WTC11 (cell line): Measurements from ENCODE around the gene KLF7. TPM values are rescaled to one million over a fixed set of nuclear protein-coding genes. Genes with fewer than 3 reads are reported as not detected.

ENCODE experiments used
- ATAC-seq: fragments of 200-7000 bp; cut with Tn5 transposase; 2 replicates; pipeline ENCODE4 v1.10.0; 2021; ENCODE audit warnings: mild to moderate bottlenecking, moderate library complexity
- CTCF ChIA-PET: fragments of 300-600 bp; sonication (Branson Sonifier 250); formaldehyde crosslinking; loops from one replicate; lab custom pipeline; 2021; ENCODE audit warnings: antibody characterized with exemption; lab: Charles Lee
- POLR2A ChIA-PET: fragments of 350-600 bp; sonication (Branson Sonifier 250); formaldehyde crosslinking; loops from one replicate; lab custom pipeline; 2021; ENCODE audit warnings: antibody characterized with exemption; lab: Charles Lee
- DNase-seq: peaks from one replicate; pipeline ENCODE4 v3.0.0; 2021; ENCODE audit warnings: low spot score
- H3K27ac Mint-ChIP-seq: 2 replicates; pipeline ENCODE4 v1.8.0; 2021; ENCODE audit warnings: mixed read lengths
- H3K27me3 Mint-ChIP-seq: 2 replicates; pipeline ENCODE4 v1.8.0; 2021; ENCODE audit warnings: low read depth, mild to moderate bottlenecking, moderate library complexity, mixed read lengths
- H3K36me3 Mint-ChIP-seq: 2 replicates; pipeline ENCODE4 v1.8.0; 2021; ENCODE audit warnings: mixed read lengths
- H3K4me1 Mint-ChIP-seq: 2 replicates; pipeline ENCODE4 v1.8.0; 2022; ENCODE audit warnings: mixed read lengths
- H3K4me3 Mint-ChIP-seq: 2 replicates; pipeline ENCODE4 v1.8.0; 2021; ENCODE audit warnings: mild to moderate bottlenecking, moderate library complexity, mixed read lengths
- H3K9me3 Mint-ChIP-seq: 2 replicates; pipeline ENCODE4 v1.8.0; 2021; ENCODE audit warnings: mixed read lengths
- CREB1 ChIP-seq: sonication (generic); formaldehyde crosslinking; IDR thresholded peaks from 2 replicates; pipeline ENCODE4 v1.8.0; 2023; ENCODE audit warnings: mild to moderate bottlenecking, missing genetic modification reagents
- CREM ChIP-seq: sonication (generic); formaldehyde crosslinking; IDR thresholded peaks from 2 replicates; pipeline ENCODE4 v1.8.1; 2022; ENCODE audit warnings: mild to moderate bottlenecking, missing genetic modification reagents, moderate library complexity
- ELF4 ChIP-seq: sonication (generic); formaldehyde crosslinking; IDR thresholded peaks from 2 replicates; pipeline ENCODE4 v1.8.1; 2022; ENCODE audit warnings: low read depth, mild to moderate bottlenecking, moderate library complexity, missing genetic modification reagents
- ESRRA ChIP-seq: sonication (generic); formaldehyde crosslinking; IDR thresholded peaks from 2 replicates; pipeline ENCODE4 v1.8.1; 2022; ENCODE audit warnings: mild to moderate bottlenecking, missing genetic modification reagents, borderline replicate concordance
- FOXJ3 ChIP-seq: sonication (generic); formaldehyde crosslinking; IDR thresholded peaks from 2 replicates; pipeline ENCODE4 v1.9.0; 2021; ENCODE audit warnings: missing genetic modification reagents, mild to moderate bottlenecking, borderline replicate concordance
- GRHL2 ChIP-seq: fragments of 250-450 bp; sonication (Bioruptor Pico); IDR thresholded peaks from 2 replicates; pipeline ENCODE4 v1.8.0; 2022; ENCODE audit warnings: mild to moderate bottlenecking, moderate library complexity; ENCODE audit not compliant: insufficient replicate concordance, severe bottlenecking
- JAZF1 ChIP-seq: fragments of 250-450 bp; sonication (Bioruptor Pico); IDR thresholded peaks from 2 replicates; pipeline ENCODE4 v1.9.0; 2021; ENCODE audit warnings: moderate library complexity, mild to moderate bottlenecking, inconsistent platforms
- KAT7 ChIP-seq: sonication (generic); formaldehyde crosslinking; IDR thresholded peaks from 2 replicates; pipeline ENCODE4 v1.8.1; 2023; ENCODE audit warnings: missing genetic modification reagents, mild to moderate bottlenecking, borderline replicate concordance
- NFATC4 ChIP-seq: fragments of 250-450 bp; sonication (Bioruptor Pico); IDR thresholded peaks from 2 replicates; pipeline ENCODE4 v1.9.0; 2021; ENCODE audit warnings: mild to moderate bottlenecking
- NR2C2 ChIP-seq: sonication (generic); formaldehyde crosslinking; IDR thresholded peaks from 2 replicates; pipeline ENCODE4 v1.8.0; 2022; ENCODE audit warnings: mild to moderate bottlenecking, missing genetic modification reagents
- OVOL2 ChIP-seq: fragments of 250-450 bp; sonication (Bioruptor Pico); IDR thresholded peaks from 2 replicates; pipeline ENCODE4 v1.9.0; 2021; ENCODE audit warnings: mild to moderate bottlenecking, borderline replicate concordance
- PRRX2 ChIP-seq: fragments of 250-450 bp; sonication (Bioruptor Pico); IDR thresholded peaks from 2 replicates; pipeline ENCODE4 v1.8.0; 2021; ENCODE audit warnings: mild to moderate bottlenecking
- RELA ChIP-seq: sonication (generic); formaldehyde crosslinking; IDR thresholded peaks from 2 replicates; pipeline ENCODE4 v1.8.1; 2022; ENCODE audit warnings: missing genetic modification reagents, mild to moderate bottlenecking, borderline replicate concordance
- SMAD4 ChIP-seq: sonication (generic); formaldehyde crosslinking; IDR thresholded peaks from 2 replicates; pipeline ENCODE4 v1.8.0; 2022; ENCODE audit warnings: mild to moderate bottlenecking, missing genetic modification reagents
- TCF7 ChIP-seq: sonication (generic); formaldehyde crosslinking; IDR thresholded peaks from 2 replicates; pipeline ENCODE4 v1.8.0; 2022; ENCODE audit warnings: mild to moderate bottlenecking, low read depth, missing genetic modification reagents, moderate library complexity
- TP53 ChIP-seq: sonication (generic); formaldehyde crosslinking; IDR thresholded peaks from 2 replicates; pipeline ENCODE4 v1.8.1; 2023; ENCODE audit warnings: mild to moderate bottlenecking, missing genetic modification reagents
- ZNF121 ChIP-seq: sonication (generic); formaldehyde crosslinking; IDR thresholded peaks from 2 replicates; pipeline ENCODE4 v1.8.0; 2023; ENCODE audit warnings: missing genetic modification reagents
- ZNF219 ChIP-seq: sonication (generic); formaldehyde crosslinking; IDR thresholded peaks from 2 replicates; pipeline ENCODE4 v1.8.0; 2023; ENCODE audit warnings: missing genetic modification reagents, mild to moderate bottlenecking, borderline replicate concordance
- ZNF396 ChIP-seq: fragments of 250-450 bp; sonication (Bioruptor Pico); IDR thresholded peaks from 2 replicates; pipeline ENCODE4 v1.8.0; 2021; ENCODE audit warnings: mild to moderate bottlenecking, moderate library complexity, borderline replicate concordance
- total RNA-seq: library from RNA; stranded (reverse); gene quantifications from 3 replicates; pipeline ENCODE4 v1.2.3, GENCODE V29; 2021
- TF ChIP-seq, protein P1 (sequence below): fragments of 200-600 bp; IDR thresholded peaks from 2 replicates; pipeline ENCODE4 v1.8.0; 2022; ENCODE audit warnings: antibody characterized with exemption
- TF ChIP-seq, protein P2 (sequence below): sonication (generic); formaldehyde crosslinking; IDR thresholded peaks from 2 replicates; pipeline ENCODE4 v1.8.1; 2023; ENCODE audit warnings: mild to moderate bottlenecking, moderate library complexity, missing genetic modification reagents
- TF ChIP-seq, protein P3 (sequence below): fragments of 250-450 bp; sonication (Bioruptor Pico); IDR thresholded peaks from 2 replicates; pipeline ENCODE4 v1.8.0; 2021; ENCODE audit warnings: mild to moderate bottlenecking
- TF ChIP-seq, protein P4 (sequence below): sonication (generic); formaldehyde crosslinking; IDR thresholded peaks from 2 replicates; pipeline ENCODE4 v1.8.1; 2022; ENCODE audit warnings: low read depth, mild to moderate bottlenecking, moderate library complexity, missing genetic modification reagents, borderline replicate concordance
- TF ChIP-seq, protein P5 (sequence below): sonication (generic); formaldehyde crosslinking; IDR thresholded peaks from 2 replicates; pipeline ENCODE4 v1.8.1; 2022; ENCODE audit warnings: mild to moderate bottlenecking, missing genetic modification reagents, moderate library complexity, borderline replicate concordance

KLF7 gene
- total RNA-seq, 1 experiment from 2014 or later, result 25.4 TPM

DNA sequence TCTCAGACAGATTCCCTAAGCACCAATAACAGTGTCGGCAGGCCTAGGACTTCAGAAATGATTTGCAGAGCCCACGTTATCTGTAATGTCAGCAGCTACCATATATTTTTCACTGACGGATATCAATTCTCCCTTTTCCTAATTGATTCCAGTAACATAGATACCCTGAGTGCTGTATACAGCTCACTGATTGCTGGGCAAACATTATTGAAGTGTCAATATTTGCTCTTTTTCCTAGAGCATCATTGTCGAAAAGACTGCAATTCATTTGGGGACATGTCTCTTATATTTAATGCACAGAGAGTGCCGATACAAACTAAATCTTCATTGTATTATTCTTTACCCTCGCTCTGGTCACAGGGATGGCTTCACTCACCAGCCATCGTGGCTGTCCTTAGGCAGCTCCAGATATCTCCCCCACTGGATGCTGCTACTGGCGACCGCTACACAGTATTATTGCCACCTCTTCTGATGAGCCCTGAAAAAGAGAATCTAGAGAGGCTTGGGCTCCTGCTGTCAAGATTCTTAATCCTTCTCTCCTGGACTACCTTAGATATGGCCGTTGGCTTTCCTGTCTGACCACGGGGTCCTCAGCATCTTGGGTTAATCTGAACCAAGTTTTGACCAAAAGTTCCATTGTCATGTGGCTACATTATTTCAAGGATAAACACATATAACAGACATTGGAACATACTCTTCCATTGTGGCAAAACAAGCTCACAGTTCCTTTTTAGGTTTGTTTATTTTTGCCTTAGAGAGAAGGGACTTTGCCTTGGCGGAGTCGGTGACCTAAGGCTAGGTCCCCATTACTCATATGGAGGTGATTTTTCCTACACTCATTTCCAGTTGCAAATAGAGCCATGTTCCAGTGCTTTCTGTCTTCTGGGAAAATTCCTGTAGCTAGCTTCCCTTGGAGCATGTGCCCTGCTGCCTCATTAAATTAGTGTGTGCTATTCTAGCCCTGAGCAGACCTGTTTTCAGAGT, 121.1 kb downstream of the KLF7 start:
- POLR2A ChIA-PET, result no interaction called here
- no peak overlapping the region for H3K4me3 Mint-ChIP-seq
- ATAC-seq (no peak), DNase-seq (no peak)
- CTCF ChIA-PET, result no interaction called here
- H3K27me3 Mint-ChIP-seq, result no peaks in the 10 kb centered on the region
- peaks cover 51% of the 10 kb centered on the region for H3K4me1 Mint-ChIP-seq
- peaks cover 3% of the 10 kb centered on the region; the same call in 1 of the 2 replicates for H3K9me3 Mint-ChIP-seq
- H3K27ac Mint-ChIP-seq, result no peak overlapping the region
- TF ChIP-seq, protein P1, sequence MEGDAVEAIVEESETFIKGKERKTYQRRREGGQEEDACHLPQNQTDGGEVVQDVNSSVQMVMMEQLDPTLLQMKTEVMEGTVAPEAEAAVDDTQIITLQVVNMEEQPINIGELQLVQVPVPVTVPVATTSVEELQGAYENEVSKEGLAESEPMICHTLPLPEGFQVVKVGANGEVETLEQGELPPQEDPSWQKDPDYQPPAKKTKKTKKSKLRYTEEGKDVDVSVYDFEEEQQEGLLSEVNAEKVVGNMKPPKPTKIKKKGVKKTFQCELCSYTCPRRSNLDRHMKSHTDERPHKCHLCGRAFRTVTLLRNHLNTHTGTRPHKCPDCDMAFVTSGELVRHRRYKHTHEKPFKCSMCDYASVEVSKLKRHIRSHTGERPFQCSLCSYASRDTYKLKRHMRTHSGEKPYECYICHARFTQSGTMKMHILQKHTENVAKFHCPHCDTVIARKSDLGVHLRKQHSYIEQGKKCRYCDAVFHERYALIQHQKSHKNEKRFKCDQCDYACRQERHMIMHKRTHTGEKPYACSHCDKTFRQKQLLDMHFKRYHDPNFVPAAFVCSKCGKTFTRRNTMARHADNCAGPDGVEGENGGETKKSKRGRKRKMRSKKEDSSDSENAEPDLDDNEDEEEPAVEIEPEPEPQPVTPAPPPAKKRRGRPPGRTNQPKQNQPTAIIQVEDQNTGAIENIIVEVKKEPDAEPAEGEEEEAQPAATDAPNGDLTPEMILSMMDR, result no peak
- TF ChIP-seq TP53 (CRISPR knock-in tag) (no peak), ZNF396 (CRISPR knock-in tag) (no peak), FOXJ3 (CRISPR knock-in tag) (no peak), CREM (CRISPR knock-in tag) (no peak), ESRRA (CRISPR knock-in tag) (no peak), JAZF1 (CRISPR knock-in tag) (no peak), PRRX2 (CRISPR knock-in tag) (no peak), ZNF121 (CRISPR knock-in tag) (no peak), CREB1 (CRISPR knock-in tag) (no peak), ZNF219 (CRISPR knock-in tag) (no peak), RELA (no peak), GRHL2 (CRISPR knock-in tag) (no peak), TCF7 (CRISPR knock-in tag) (no peak)
- TF ChIP-seq, protein P2, sequence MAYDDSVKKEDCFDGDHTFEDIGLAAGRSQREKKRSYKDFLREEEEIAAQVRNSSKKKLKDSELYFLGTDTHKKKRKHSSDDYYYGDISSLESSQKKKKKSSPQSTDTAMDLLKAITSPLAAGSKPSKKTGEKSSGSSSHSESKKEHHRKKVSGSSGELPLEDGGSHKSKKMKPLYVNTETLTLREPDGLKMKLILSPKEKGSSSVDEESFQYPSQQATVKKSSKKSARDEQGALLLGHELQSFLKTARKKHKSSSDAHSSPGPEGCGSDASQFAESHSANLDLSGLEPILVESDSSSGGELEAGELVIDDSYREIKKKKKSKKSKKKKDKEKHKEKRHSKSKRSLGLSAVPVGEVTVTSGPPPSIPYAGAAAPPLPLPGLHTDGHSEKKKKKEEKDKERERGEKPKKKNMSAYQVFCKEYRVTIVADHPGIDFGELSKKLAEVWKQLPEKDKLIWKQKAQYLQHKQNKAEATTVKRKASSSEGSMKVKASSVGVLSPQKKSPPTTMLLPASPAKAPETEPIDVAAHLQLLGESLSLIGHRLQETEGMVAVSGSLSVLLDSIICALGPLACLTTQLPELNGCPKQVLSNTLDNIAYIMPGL, result no peak
- TF ChIP-seq, protein P3, sequence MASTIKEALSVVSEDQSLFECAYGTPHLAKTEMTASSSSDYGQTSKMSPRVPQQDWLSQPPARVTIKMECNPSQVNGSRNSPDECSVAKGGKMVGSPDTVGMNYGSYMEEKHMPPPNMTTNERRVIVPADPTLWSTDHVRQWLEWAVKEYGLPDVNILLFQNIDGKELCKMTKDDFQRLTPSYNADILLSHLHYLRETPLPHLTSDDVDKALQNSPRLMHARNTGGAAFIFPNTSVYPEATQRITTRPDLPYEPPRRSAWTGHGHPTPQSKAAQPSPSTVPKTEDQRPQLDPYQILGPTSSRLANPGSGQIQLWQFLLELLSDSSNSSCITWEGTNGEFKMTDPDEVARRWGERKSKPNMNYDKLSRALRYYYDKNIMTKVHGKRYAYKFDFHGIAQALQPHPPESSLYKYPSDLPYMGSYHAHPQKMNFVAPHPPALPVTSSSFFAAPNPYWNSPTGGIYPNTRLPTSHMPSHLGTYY (CRISPR knock-in tag), result no peak
- TF ChIP-seq, protein P4, sequence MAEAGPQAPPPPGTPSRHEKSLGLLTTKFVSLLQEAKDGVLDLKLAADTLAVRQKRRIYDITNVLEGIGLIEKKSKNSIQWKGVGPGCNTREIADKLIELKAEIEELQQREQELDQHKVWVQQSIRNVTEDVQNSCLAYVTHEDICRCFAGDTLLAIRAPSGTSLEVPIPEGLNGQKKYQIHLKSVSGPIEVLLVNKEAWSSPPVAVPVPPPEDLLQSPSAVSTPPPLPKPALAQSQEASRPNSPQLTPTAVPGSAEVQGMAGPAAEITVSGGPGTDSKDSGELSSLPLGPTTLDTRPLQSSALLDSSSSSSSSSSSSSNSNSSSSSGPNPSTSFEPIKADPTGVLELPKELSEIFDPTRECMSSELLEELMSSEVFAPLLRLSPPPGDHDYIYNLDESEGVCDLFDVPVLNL, result no peak
- TF ChIP-seq, protein P5, sequence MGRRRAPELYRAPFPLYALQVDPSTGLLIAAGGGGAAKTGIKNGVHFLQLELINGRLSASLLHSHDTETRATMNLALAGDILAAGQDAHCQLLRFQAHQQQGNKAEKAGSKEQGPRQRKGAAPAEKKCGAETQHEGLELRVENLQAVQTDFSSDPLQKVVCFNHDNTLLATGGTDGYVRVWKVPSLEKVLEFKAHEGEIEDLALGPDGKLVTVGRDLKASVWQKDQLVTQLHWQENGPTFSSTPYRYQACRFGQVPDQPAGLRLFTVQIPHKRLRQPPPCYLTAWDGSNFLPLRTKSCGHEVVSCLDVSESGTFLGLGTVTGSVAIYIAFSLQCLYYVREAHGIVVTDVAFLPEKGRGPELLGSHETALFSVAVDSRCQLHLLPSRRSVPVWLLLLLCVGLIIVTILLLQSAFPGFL, result no peak
- H3K36me3 Mint-ChIP-seq, result no peaks in the 10 kb centered on the region

DNA sequence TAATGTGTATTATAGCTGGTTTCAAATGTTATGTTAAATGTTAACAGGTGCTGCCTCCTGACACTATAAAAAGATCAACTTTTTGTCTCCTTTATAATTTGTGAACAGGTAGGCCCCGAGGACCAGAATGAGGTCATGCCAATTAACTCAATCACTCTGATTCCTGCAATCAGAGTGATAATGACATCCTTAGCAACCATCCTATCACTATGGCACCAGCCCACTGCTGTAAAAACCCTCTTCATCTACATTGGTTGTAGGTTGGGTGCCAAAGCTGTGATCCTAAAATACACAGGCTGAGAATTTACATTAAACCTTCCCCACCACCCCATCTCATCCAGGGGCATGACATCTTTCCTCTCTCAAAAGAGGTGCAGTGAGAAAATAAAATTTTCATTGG, 122.9 kb downstream of the KLF7 start:
- no peak for TF ChIP-seq NFATC4
- TF ChIP-seq NR2C2 (CRISPR knock-in tag), result no peak
- no peak for TF ChIP-seq PRRX2 (CRISPR knock-in tag)
- no peak for TF ChIP-seq ELF4 (CRISPR knock-in tag)
- no peak for TF ChIP-seq OVOL2 (CRISPR knock-in tag)
- no peak for TF ChIP-seq KAT7 (CRISPR knock-in tag)
- TF ChIP-seq CREB1 (CRISPR knock-in tag), result no peak
- no peak for TF ChIP-seq SMAD4 (CRISPR knock-in tag)
- no peaks in the 10 kb centered on the region for H3K36me3 Mint-ChIP-seq
- ATAC-seq (no peak), DNase-seq (no peak)
- ChIA-PET CTCF (no interaction called here), POLR2A (no interaction called here)
- no peaks in the 10 kb centered on the region for H3K27me3 Mint-ChIP-seq
- H3K27ac Mint-ChIP-seq, result no peak overlapping the region
- no peak overlapping the region for H3K4me3 Mint-ChIP-seq
- peaks cover 3% of the 10 kb centered on the region; the same call in 1 of the 2 replicates for H3K9me3 Mint-ChIP-seq
- H3K4me1 Mint-ChIP-seq, result peaks cover 44% of the 10 kb centered on the region
